Renal cortex interstitium (tissue), 15 donors: ENCODE data around the gene ZNF674. TPM values are rescaled to one million over a fixed set of nuclear protein-coding genes. Genes with fewer than 3 reads are reported as not detected.

Experiments used
- DNase-seq, 11 donors: peaks; one replicate each; pipeline ENCODE4 v3.0.0-alpha.2; 2013; ENCODE audit warnings: low read depth in 9 of 11, low spot score in 4 of 11; ENCODE audit errors: extremely low read depth in 1 of 11
- long read RNA-seq, 16 experiments: transcript quantifications; one replicate each; lab custom pipeline, GENCODE V29; 2026
- polyA plus RNA-seq, 3 donors: library from polyadenylated mRNA; unstranded; fragments of 120-200 nt; gene quantifications; one replicate each; pipeline ENCODE4 v1.2.1, GENCODE V29; 2013; ENCODE audit not compliant: insufficient read length in 3 of 3

ZNF674 gene
- polyA plus RNA-seq, result 1 to 10 TPM; 5.8 to 6.7 (median 6.4) TPM
- long read RNA-seq, donor 1, result 0 reads
- long read RNA-seq, donor 2, result 0 reads
- long read RNA-seq, donor 3, result 0 reads
- long read RNA-seq, donor 4, result 0 reads
- long read RNA-seq, donor 5, result 0 reads
- long read RNA-seq, donor 6, partial matches to known transcripts, result 12 of 12 reads
- long read RNA-seq, donor 6, other reads (novel, unspliced or antisense), result 0 of 12 reads
- long read RNA-seq, donor 7, partial matches to known transcripts, result 0 of 1 reads
- long read RNA-seq, donor 7, other reads (novel, unspliced or antisense), result 0 of 1 reads
- long read RNA-seq, donor 8, partial matches to known transcripts, result 16 of 17 reads
- long read RNA-seq, donor 8, other reads (novel, unspliced or antisense), result 0 of 17 reads
- long read RNA-seq, donor 9, result 0 reads
- long read RNA-seq, donor 10, result 0 reads
- long read RNA-seq, donor 11, result 0 reads
- long read RNA-seq, donor 12, result 0 reads
- long read RNA-seq, donor 13, partial matches to known transcripts, result 0 of 5 reads
- long read RNA-seq, donor 13, other reads (novel, unspliced or antisense), result 5 of 5 reads
- long read RNA-seq, donor 14, result 0 reads
- long read RNA-seq, donor 15, result 0 reads
- long read RNA-seq, donor 16, partial matches to known transcripts, result 23 of 30 reads
- long read RNA-seq, donor 16, other reads (novel, unspliced or antisense), result 7 of 30 reads

- peak; percentile 79 to 91 (median 86) for DNase-seq
Measured at GRCh38 chrX:46545111-46546005, at the start of gene ZNF674. TSS of gene ZNF674 (minus strand) at chrX:46545421. CDS start at chrX:46542087, 3,334 bp downstream.

GRCh38 chrX:46589977-46590723, 44.9 kb upstream of the ZNF674 start:
- DNase-seq, result no peak

- no peak for DNase-seq
Measured at GRCh38 chrX:46588263-46588662, 43.0 kb upstream of the ZNF674 start.

- DNase-seq, result peak in 1 of 11 donors; percentile 41
Measured at GRCh38 chrX:46587753-46588171, 42.5 kb upstream of the ZNF674 start.

- DNase-seq, result no peak
Measured at GRCh38 chrX:46587158-46587557, 41.9 kb upstream of the ZNF674 start.

GRCh38 chrX:46584736-46585135, 39.5 kb upstream of the ZNF674 start:
- no peak for DNase-seq

GRCh38 chrX:46582966-46583365, 37.7 kb upstream of the ZNF674 start:
- no peak for DNase-seq

GRCh38 chrX:46582325-46582724, 37.1 kb upstream of the ZNF674 start:
- DNase-seq, result no peak

- DNase-seq, result no peak
Measured at GRCh38 chrX:46580613-46581012, 35.4 kb upstream of the ZNF674 start.

- DNase-seq, result no peak
Measured at GRCh38 chrX:46579250-46579649, 34.0 kb upstream of the ZNF674 start.

- DNase-seq, result no peak
Measured at GRCh38 chrX:46577221-46578005, 32.2 kb upstream of the ZNF674 start.

GRCh38 chrX:46576458-46576857, 31.2 kb upstream of the ZNF674 start:
- no peak for DNase-seq

- DNase-seq, result no peak
Measured at GRCh38 chrX:46575991-46576392, 30.8 kb upstream of the ZNF674 start.

GRCh38 chrX:46575586-46575985, 30.4 kb upstream of the ZNF674 start:
- DNase-seq, result no peak

GRCh38 chrX:46574774-46575381, 29.7 kb upstream of the ZNF674 start:
- no peak for DNase-seq

- DNase-seq, result no peak
Measured at GRCh38 chrX:46573892-46574773, 28.9 kb upstream of the ZNF674 start.
